8988T (cell line): ENCODE results near the gene PFKFB3.
"Not testable (repeated sequence)": the region's sequence is repeated elsewhere in the genome, so short reads cannot be mapped to it uniquely, and the experiment has no call there.

Source experiments
- DNase-seq: peaks from one replicate; pipeline ENCODE4 v3.0.0; 2011

PFKFB3 gene

DNA sequence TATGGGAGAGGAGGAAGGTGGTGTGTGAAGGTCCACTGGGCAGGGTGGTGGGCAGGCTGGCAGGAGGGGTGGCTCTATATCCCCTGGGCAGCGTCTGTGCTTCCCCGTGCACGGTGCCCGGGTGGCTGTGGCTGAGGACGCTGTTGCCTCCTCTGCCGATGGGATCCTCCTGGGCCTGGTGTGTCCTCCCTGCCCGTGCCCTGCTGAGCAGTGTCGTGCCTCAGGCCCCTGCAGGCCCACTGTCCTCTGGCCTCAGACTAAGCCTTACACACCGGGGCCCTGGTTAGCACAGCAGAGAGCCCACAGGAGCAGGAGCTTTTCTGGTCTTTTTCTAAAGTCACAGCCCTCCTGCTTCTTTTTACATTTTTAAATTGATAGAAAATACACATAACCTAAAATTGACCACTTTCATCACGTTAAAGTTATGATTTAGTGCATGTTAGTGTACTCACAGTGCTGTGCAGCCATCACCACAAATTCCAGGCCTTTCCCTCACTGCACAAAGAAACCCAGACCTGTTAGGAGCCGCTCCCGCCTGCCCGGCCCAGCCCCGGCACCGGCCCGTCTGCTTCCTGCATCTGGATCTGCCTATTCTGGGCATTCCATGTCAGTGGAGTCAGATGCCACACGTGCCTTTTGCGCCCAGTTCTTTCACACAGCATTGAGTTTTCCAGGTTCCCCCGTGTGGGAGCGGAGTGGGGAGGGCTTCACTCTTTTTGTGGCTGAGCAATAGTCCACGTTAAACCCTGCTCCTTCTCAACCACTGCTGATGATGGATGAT, 19.4 kb downstream of the PFKFB3 start:
- no peak for DNase-seq

DNA sequence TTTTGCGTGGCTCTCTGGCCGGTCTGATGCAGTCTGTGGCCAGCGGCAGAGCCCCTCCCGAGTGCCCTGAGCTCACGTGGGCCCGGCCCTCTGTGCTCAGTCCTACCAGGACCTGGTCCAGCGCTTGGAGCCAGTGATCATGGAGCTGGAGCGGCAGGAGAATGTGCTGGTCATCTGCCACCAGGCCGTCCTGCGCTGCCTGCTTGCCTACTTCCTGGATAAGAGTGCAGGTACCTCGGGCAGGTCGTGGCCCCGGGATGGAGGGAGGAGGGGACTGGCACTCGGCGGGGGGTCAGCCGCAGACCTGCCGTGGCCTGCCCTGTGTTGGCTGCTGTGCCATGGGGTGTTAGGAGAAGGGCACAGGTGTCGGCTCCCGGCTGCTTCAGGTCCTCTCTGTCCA, 20.0 kb downstream of the PFKFB3 start:
- no peak for DNase-seq

- DNase-seq, result no peak
Measured at GRCh38 chr10:6223981-6224380, 21.2 kb downstream of the PFKFB3 start.

- no peak for DNase-seq
Measured at GRCh38 chr10:6224781-6225180, 22.0 kb downstream of the PFKFB3 start.

- peak; percentile 37 for DNase-seq
Measured at GRCh38 chr10:6225263-6225814, 22.6 kb downstream of the PFKFB3 start.

DNA sequence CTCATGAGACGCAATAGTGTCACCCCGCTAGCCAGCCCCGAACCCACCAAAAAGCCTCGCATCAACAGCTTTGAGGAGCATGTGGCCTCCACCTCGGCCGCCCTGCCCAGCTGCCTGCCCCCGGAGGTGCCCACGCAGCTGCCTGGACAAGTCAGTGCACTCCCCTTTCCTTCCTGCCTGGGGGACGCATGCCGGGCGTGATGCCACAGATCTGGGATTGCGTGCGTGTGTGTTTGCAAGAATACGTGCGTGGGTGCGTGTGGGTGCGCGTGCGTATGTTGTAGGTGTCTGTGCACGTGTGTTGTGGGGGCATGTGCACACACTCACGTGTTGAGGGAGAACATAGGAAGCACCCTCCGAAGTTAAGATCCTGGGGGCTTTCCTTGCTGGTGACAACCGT, 23.5 kb downstream of the PFKFB3 start:
- no peak for DNase-seq

DNA sequence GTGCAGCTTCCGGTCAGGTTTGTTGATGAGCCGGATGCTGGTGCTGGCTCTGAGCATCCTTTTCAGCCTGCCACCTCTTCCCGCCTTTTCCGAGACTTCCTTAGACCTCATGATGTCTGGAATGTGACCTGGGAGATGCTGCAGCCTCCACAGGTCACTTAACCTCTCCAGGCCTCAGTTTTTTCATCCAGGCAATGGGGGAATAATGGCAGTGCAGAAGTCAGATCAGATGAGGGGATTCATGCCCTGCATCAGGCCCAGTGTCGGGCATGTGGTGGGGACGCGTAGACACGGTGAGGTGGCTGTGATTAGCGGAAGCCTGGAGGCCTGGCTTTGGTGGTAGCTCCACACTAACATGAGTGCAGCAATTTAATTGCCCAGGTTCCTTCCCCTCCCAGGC, 24.6 kb downstream of the PFKFB3 start:
- DNase-seq, result no peak

GRCh38 chr10:6228010-6228511, 25.3 kb downstream of the PFKFB3 start:
- no peak for DNase-seq

- DNase-seq, result no peak
Measured at GRCh38 chr10:6228647-6229046, 25.9 kb downstream of the PFKFB3 start.

DNA sequence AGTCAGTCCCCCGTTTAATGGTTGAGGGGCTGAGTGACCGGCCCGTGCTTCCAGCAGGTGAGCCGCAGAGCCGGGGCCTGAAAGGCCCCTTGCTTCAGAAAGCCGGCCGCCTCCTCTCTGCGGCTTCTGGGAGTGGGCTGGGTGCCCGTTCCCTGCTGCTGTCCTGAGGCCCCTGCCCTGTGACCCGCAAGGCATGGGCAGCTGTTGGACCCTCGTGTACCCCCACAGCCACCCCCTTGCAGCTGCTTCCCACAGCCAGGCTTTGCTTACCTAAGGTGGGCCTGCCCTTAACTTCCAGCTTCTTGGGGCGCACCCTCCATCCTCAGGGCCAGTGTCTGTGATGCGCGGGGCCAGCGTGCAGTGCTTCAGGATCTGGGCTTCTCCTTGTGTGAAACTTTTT, 26.6 kb downstream of the PFKFB3 start:
- DNase-seq, result no peak

DNA sequence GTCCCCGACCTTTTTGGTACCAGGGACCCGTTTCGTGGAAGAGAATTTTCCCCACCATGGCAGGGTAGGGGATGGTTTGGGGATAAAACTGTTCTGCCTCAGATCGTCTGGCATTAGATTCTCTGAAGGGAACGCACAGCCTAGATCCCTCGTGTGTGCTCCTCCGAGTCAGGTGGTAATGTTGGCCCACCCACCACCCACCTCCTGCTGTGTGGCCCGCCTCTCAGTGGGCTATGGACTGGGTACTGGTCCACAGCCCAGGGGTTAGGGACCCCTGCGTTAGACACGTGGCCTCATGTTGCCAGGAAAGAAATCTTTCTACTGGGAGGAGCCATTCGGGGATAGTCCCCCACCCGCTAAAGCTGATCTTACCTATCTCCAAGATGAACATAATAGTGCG, 27.0 kb downstream of the PFKFB3 start:
- DNase-seq, result no peak

DNA sequence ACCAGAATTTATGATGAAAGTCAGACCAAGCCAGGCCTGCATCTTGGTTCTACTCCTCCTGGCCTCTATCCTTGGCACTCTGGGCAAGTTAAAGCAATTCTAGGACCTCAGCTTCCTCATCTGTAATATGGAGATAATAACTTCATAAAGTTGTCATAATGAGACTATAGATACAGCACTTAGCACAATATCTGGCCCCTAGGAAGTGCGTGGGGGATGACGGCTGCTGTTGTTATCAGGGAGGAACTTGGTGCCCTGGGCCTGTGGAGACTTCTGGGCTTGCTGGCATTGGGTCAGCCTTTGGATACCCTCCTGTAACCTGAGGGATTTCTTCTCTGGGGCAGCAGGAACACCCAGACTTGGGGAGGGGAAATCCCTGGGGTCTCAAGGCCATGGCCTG, 27.6 kb downstream of the PFKFB3 start:
- DNase-seq, result no peak

DNA sequence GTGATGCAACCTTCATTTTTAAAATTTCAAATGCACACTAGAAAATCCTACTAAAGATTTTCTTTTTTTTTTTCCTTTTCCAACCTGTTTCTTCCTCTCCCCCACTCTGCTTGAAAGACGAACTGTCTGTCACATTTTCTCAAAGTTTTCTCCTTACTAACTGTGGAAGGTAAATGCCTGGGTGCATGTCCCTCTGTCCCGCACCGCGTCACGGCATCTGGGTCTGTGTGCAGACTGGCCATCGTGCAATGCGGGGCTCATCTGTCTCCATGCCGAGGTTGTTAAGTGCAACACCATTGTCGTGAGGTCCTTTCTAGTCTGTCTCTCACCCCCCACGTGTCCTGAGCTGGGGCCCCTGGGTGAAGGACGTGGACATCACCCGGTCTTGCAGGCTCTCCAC, 28.4 kb downstream of the PFKFB3 start:
- no peak for DNase-seq

DNA sequence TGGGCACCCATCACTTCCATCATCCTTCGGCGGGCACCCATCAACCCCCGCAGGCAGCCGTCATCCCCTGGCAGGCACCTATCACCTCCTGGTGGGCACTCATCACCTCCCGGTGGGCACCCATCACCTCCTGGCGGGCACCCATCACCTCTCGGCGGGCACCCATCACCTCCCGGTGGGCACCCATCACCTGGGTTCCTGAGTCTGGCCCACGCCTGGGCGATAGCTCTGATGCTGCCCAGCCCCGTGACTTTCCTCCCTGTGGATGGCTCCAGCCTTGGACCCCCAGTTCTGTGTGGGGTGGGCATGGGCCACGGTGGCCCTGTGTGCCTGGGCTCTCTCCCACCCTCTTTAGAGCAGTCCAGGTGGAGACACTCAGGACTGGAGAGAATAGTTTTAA, 29.0 kb downstream of the PFKFB3 start:
- DNase-seq, result no peak

- no peak for DNase-seq
Measured at GRCh38 chr10:6232225-6232807, 29.6 kb downstream of the PFKFB3 start.

GRCh38 chr10:6232846-6233724, 30.4 kb downstream of the PFKFB3 start:
- DNase-seq, result no peak

GRCh38 chr10:6233725-6234277, 31.1 kb downstream of the PFKFB3 start:
- DNase-seq, result no peak

- DNase-seq, result no peak
Measured at GRCh38 chr10:6234371-6234770, 31.6 kb downstream of the PFKFB3 start.

DNA sequence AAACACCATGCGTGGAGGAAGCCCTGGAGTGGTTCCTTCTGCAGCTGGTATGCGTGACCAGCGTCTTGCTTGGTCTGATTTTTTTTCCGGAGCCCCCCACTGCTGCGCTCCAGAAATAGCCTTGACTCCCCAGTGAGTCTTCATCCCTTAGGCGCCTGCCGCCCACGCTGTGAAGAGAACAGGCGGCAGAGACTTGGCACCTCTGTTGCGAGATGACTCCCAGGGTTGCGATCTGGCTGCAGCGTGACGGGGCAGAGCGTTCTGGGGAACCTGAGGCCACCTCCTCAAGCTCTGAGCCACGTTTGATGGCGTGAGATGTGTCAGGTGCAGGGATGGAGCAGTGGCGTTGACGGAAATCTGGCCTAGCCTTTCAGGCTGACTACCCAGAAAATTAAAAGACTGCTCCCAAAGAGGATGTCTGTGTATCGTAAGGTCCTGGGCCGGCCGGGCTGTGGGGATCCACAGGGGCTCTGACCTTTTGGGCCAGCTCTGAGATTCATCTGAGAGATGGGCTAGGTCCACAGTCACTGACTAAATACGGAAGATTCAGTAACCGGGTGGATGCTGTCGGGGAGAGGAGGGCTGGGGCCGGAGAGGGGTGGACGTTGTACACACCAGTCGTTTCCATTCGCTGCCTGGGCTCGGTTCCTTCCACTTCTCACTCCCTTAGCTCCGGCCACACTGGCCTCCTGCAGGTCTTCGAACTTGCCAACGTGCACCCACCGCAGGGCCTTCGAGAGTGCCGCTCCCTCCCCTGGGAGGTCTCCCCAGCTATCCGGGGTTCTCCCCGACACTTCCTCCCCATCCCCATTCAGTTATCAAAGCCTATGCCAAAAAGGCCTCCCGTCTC, 33.8 kb downstream of the PFKFB3 start:
- DNase-seq, result no peak

GRCh38 chr10:6237199-6237530, 34.4 kb downstream of the PFKFB3 start:
- no peak for DNase-seq

- DNase-seq, result not testable (repeated sequence)
Measured at GRCh38 chr10:6238587-6239212, 36.0 kb downstream of the PFKFB3 start.
